HepG2 (cell line): ENCODE measurements around the gene SCMH1. TPM values are rescaled to one million over a fixed set of nuclear protein-coding genes. Genes with fewer than 3 reads are reported as not detected.

Experiments
- AHR ChIP-seq: IDR thresholded peaks from 2 replicates; pipeline ENCODE4 v1.6.1; 2018; ENCODE audit warnings: missing genetic modification reagents, missing compliant biosample characterization
- ATRX ChIP-seq: sonication (generic); formaldehyde crosslinking; IDR thresholded peaks from 2 replicates; pipeline ENCODE4 v1.4.0; 2020; ENCODE audit warnings: missing genetic modification reagents, borderline replicate concordance
- CBX1 ChIP-seq: IDR thresholded peaks from one replicate; pipeline ENCODE4 v1.6.1; 2016; ENCODE audit warnings: antibody characterized with exemption, low read depth
- CC2D1A ChIP-seq: sonication (generic); formaldehyde crosslinking; IDR thresholded peaks from 2 replicates; pipeline ENCODE4 v1.8.1; 2023; ENCODE audit warnings: mild to moderate bottlenecking, missing genetic modification reagents
- DPF2 ChIP-seq: sonication (generic); formaldehyde crosslinking; IDR thresholded peaks from 2 replicates; pipeline ENCODE4 v1.4.0; 2020; ENCODE audit warnings: mild to moderate bottlenecking, low read depth, missing genetic modification reagents, borderline replicate concordance
- ELK4 ChIP-seq: sonication (generic); formaldehyde crosslinking; IDR thresholded peaks from 2 replicates; pipeline ENCODE4 v1.9.0; 2021; ENCODE audit warnings: missing genetic modification reagents, borderline replicate concordance
- ESRRA ChIP-seq: sonication (generic); formaldehyde crosslinking; IDR thresholded peaks from 2 replicates; pipeline ENCODE4 v1.5.1; 2020; ENCODE audit warnings: mild to moderate bottlenecking, low read depth, missing genetic modification reagents
- GZF1 ChIP-seq: sonication (generic); formaldehyde crosslinking; IDR thresholded peaks from 2 replicates; pipeline ENCODE4 v1.5.1; 2020; ENCODE audit warnings: mild to moderate bottlenecking, missing genetic modification reagents
- HBP1 ChIP-seq: IDR thresholded peaks from 2 replicates; pipeline ENCODE4 v1.6.1; 2016; ENCODE audit warnings: low read depth, control low read depth
- HOMEZ ChIP-seq: IDR thresholded peaks from 2 replicates; pipeline ENCODE4 v1.6.1; 2016; ENCODE audit warnings: low read depth
- MAF1 ChIP-seq: sonication (generic); formaldehyde crosslinking; IDR thresholded peaks from 2 replicates; pipeline ENCODE4 v1.5.0; 2020; ENCODE audit warnings: missing genetic modification reagents, borderline replicate concordance
- MTF1 ChIP-seq: sonication (generic); formaldehyde crosslinking; IDR thresholded peaks from 2 replicates; pipeline ENCODE4 v1.5.0; 2020; ENCODE audit warnings: missing genetic modification reagents
- ONECUT2 ChIP-seq: sonication (generic); formaldehyde crosslinking; IDR thresholded peaks from 2 replicates; pipeline ENCODE4 v1.4.0; 2020; ENCODE audit warnings: missing genetic modification reagents
- TBX2 ChIP-seq: sonication (generic); formaldehyde crosslinking; IDR thresholded peaks from 2 replicates; pipeline ENCODE4 v1.5.0; 2020; ENCODE audit warnings: missing genetic modification reagents, mild to moderate bottlenecking, borderline replicate concordance
- THAP9 ChIP-seq: sonication (generic); formaldehyde crosslinking; IDR thresholded peaks from 2 replicates; pipeline ENCODE4; 2020; ENCODE audit warnings: missing genetic modification reagents, mild to moderate bottlenecking, borderline replicate concordance
- ZBTB8A ChIP-seq: sonication (generic); formaldehyde crosslinking; IDR thresholded peaks from 2 replicates; pipeline ENCODE4 v1.4.0; 2020; ENCODE audit warnings: mild to moderate bottlenecking, low read depth, missing genetic modification reagents, borderline replicate concordance
- ZMYM3 ChIP-seq: sonication (generic); formaldehyde crosslinking; IDR thresholded peaks from 2 replicates; pipeline ENCODE4 v1.5.1; 2020; ENCODE audit warnings: mild to moderate bottlenecking, missing genetic modification reagents
- ZNF207 ChIP-seq: fragments of 450-650 bp; IDR thresholded peaks from 2 replicates; pipeline ENCODE4 v1.6.1; 2016; ENCODE audit warnings: antibody characterized with exemption, borderline replicate concordance
- ZNF24 ChIP-seq: fragments of 450-650 bp; IDR thresholded peaks from 2 replicates; pipeline ENCODE4 v1.6.1; 2017; ENCODE audit warnings: antibody characterized with exemption, mild to moderate bottlenecking
- ZNF510 ChIP-seq: sonication (generic); formaldehyde crosslinking; IDR thresholded peaks from 2 replicates; pipeline ENCODE4 v1.4.0; 2020; ENCODE audit warnings: low read depth, mild to moderate bottlenecking, missing genetic modification reagents
- ZNF556 ChIP-seq: sonication (generic); formaldehyde crosslinking; IDR thresholded peaks from 2 replicates; pipeline ENCODE4 v1.4.0; 2020; ENCODE audit warnings: mild to moderate bottlenecking, missing genetic modification reagents, borderline replicate concordance
- ZNF598 ChIP-seq: sonication (generic); formaldehyde crosslinking; IDR thresholded peaks from 2 replicates; pipeline ENCODE4 v1.5.1; 2020; ENCODE audit warnings: mild to moderate bottlenecking, missing genetic modification reagents, borderline replicate concordance
- ZNF746 ChIP-seq: sonication (generic); formaldehyde crosslinking; IDR thresholded peaks from 2 replicates; pipeline ENCODE4 v1.8.0; 2022; ENCODE audit warnings: mild to moderate bottlenecking, missing genetic modification reagents
- polyA plus RNA-seq, 8 experiments: library from polyadenylated mRNA; depleted of rRNA in 3 of 8; stranded (reverse) in 7 of 8; unstranded in 1 of 8; fragments of >200 nt; fragmentation: Illumina TruSeq in 4 of 8; extraction: Trizol in 4 of 8; gene quantifications; 2 replicates each; pipeline versions ENCODE4 v1.2.1 to v1.2.3, GENCODE V29; 2011 to 2016; ENCODE audit warnings: low read depth in 4 of 8, missing spikeins in 1 of 8, mixed read lengths in 1 of 8; ENCODE audit not compliant: insufficient read depth in 1 of 8
- total RNA-seq, 5 experiments: library from RNA; depleted of rRNA; stranded (reverse); fragments of >200 nt; fragmentation: Illumina TruSeq; extraction: Trizol; gene quantifications; 2 replicates each; pipeline ENCODE4 v1.2.3, GENCODE V29; 2016; ENCODE audit warnings: low read depth in 1 of 5

SCMH1 gene
- total and polyA plus RNA-seq, 2 of the 13 experiments (the other 11 are each of a cell fraction or from before 2014, with no cell fraction given), result 41.8 to 52.6 TPM

- peak; percentile 57 for TF ChIP-seq ZMYM3 (CRISPR knock-in tag)
- peak; percentile 40; the same call in 1 of the 2 replicates for TF ChIP-seq ESRRA (CRISPR knock-in tag)
- TF ChIP-seq HBP1 (CRISPR knock-in tag), result peak; percentile 44; the same call in 1 of the 2 replicates
- no peak for TF ChIP-seq ZNF207
- no peak for TF ChIP-seq MTF1
- peak; percentile 36; the same call in 1 of the 2 replicates for TF ChIP-seq GZF1 (CRISPR knock-in tag)
- TF ChIP-seq THAP9 (CRISPR knock-in tag), result 0 out of 2 replicates have a peak, but pooled peaks have one; percentile 56
- TF ChIP-seq TBX2, result peak; percentile 84
- TF ChIP-seq ATRX (CRISPR knock-in tag), result no peak
- no peak for TF ChIP-seq ZNF510
- no peak for TF ChIP-seq MAF1 (CRISPR knock-in tag)
- TF ChIP-seq ZNF598 (CRISPR knock-in tag), result peak; percentile 55; the same call in 1 of the 2 replicates
- no peak for TF ChIP-seq ONECUT2
- no peak for TF ChIP-seq CBX1
- TF ChIP-seq ZNF24, result no peak
- TF ChIP-seq ELK4 (CRISPR knock-in tag), result no peak
- no peak for TF ChIP-seq ZBTB8A (CRISPR knock-in tag)
- TF ChIP-seq AHR (CRISPR knock-in tag), result 0 out of 2 replicates have a peak, but pooled peaks have one; percentile 18
- TF ChIP-seq DPF2, result no peak
- no peak for TF ChIP-seq ZNF556
- TF ChIP-seq HOMEZ (CRISPR knock-in tag), result no peak
- TF ChIP-seq CC2D1A, result no peak
- 0 out of 2 replicates have a peak, but pooled peaks have one; percentile 29 for TF ChIP-seq ZNF746 (CRISPR knock-in tag)
These were observed 262.7 kb downstream of the SCMH1 start, which contains the start of gene CTPS1 (continued) for GRCh38 chr1:40979241-40980067.
